ENCODE results near the gene FAF1. TPM values are rescaled to one million over a fixed set of nuclear protein-coding genes. Genes with fewer than 3 reads are reported as not detected.

The FAF1 gene
- total and polyA plus RNA-seq, 2 of the 8 experiments (the other 6 are each of a cell fraction or from before 2014, with no cell fraction given): 10.8 to 65.9 TPM

DNA sequence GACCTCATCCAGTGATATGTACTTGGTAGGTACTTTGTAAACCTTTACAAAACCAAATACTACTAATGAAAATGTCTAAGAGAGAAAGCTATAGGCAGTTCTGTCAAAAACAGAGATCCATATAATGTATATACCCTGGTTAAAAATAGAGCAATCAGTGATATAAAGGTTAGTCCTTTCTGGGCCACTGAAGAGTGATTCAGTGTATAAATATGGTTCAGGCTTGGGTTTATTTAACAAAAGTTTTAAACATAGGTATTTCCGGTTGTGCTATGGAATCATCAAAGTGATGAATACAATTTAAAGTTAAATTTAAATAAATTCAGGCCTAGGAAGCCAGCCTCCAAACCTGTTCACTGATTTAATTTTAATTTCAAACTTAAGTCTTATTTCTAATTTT lies 428.5 kb downstream of the FAF1 start:
- H3K4me2 ChIP-seq (ENCODE audit: insufficient read depth in 1 of 2, low read depth in 2 of 2, low read length in 2 of 2): no peak overlapping the region
- WGBS, 2 experiments (ENCODE audit: extremely low coverage in 1 of 2, insufficient coverage in 1 of 2, insufficient read length in 1 of 2, insufficient replicate concordance in 2 of 2, low coverage in 1 of 2, low lambda C conversion rate in 2 of 2, missing lambda C conversion rate in 1 of 2): 85% methylated on average over 1 of the region's 1 CpG; no CpG with 5 or more reads in 1 of the 2 experiments
- TF ChIP-seq, protein P1, sequence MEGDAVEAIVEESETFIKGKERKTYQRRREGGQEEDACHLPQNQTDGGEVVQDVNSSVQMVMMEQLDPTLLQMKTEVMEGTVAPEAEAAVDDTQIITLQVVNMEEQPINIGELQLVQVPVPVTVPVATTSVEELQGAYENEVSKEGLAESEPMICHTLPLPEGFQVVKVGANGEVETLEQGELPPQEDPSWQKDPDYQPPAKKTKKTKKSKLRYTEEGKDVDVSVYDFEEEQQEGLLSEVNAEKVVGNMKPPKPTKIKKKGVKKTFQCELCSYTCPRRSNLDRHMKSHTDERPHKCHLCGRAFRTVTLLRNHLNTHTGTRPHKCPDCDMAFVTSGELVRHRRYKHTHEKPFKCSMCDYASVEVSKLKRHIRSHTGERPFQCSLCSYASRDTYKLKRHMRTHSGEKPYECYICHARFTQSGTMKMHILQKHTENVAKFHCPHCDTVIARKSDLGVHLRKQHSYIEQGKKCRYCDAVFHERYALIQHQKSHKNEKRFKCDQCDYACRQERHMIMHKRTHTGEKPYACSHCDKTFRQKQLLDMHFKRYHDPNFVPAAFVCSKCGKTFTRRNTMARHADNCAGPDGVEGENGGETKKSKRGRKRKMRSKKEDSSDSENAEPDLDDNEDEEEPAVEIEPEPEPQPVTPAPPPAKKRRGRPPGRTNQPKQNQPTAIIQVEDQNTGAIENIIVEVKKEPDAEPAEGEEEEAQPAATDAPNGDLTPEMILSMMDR (IDR thresholded peaks at IDR 0.05; ENCODE audit: control extremely low read depth in 1 of 3, insufficient read depth in 1 of 3, low read depth in 1 of 3, low read length in 3 of 3): no peak
- TF ChIP-seq PHF8 (conservative IDR thresholded peaks at IDR 0.05; ENCODE audit: low read depth, low read length) (no peak), POU5F1 (IDR thresholded peaks at IDR 0.05; ENCODE audit: low read depth, low read length) (no peak), CTBP2 (IDR thresholded peaks at IDR 0.05; ENCODE audit: borderline replicate concordance, insufficient read depth, insufficient read length, low read length) (no peak), EGR1 (IDR thresholded peaks at IDR 0.05; ENCODE audit: borderline replicate concordance, low read depth, low read length) (no peak), SRF (IDR thresholded peaks at IDR 0.05; ENCODE audit: low read depth, low read length) (no peak), ZNF274 (IDR thresholded peaks at IDR 0.05; ENCODE audit: borderline replicate concordance, extremely low read depth, low read length) (no peak), CBX8 (IDR thresholded peaks at IDR 0.05; ENCODE audit: borderline replicate concordance, low read depth, low read length) (no peak)
- H2AFZ ChIP-seq (ENCODE audit: low read length): no peak overlapping the region
- no peaks in the 10 kb centered on the region for H3K36me3 ChIP-seq (ENCODE audit: control insufficient read depth in 2 of 4, insufficient read depth in 4 of 4, low read length in 3 of 4)
- no peak overlapping the region for H2BK20ac ChIP-seq (ENCODE audit: low read length)
- H2AK5ac ChIP-seq (ENCODE audit: low read depth, low read length): no peak overlapping the region
- no peaks in the 10 kb centered on the region for H3K27me3 ChIP-seq (replicated peaks in 1 of 4; ENCODE audit: control insufficient read depth in 3 of 4, extremely low read depth in 1 of 4, insufficient read depth in 3 of 4, low read length in 3 of 4)
- no peak overlapping the region for H4K8ac ChIP-seq (ENCODE audit: extremely low read depth, insufficient read depth, low read length)
- FAIRE-seq (no peak), DNase-seq (ENCODE audit: low read depth in 1 of 2, low spot score in 2 of 2) (no peak)
- H3K27ac ChIP-seq (ENCODE audit: low read depth, low read length): no peak overlapping the region
- POLR2A ChIA-PET (ENCODE audit: partially characterized antibody): interaction anchor here (0.6 kb wide), 1 partner anchor 416 kb away, joined by 3 read pairs; no protein-coding TSS in a partner anchor
- H3K4ac ChIP-seq (replicated peaks; ENCODE audit: insufficient read length, low read depth, low read length): no peak overlapping the region
- H3K4me1 ChIP-seq (replicated peaks in 1 of 4; ENCODE audit: control insufficient read depth in 3 of 4, insufficient read depth in 4 of 4, low read length in 3 of 4): no peaks in the 10 kb centered on the region
- CTCF ChIA-PET (ENCODE audit: partially characterized antibody): interaction anchor here (0.9 to 1.4 kb wide), 2 partner anchors 56 to 79 kb away, joined by 3 read pairs; no protein-coding TSS in a partner anchor
- H4K20me1 ChIP-seq (replicated peaks in 1 of 2; ENCODE audit: control insufficient read depth in 1 of 2, insufficient read depth in 2 of 2, low read length in 2 of 2): no peaks in the 10 kb centered on the region
- no peak overlapping the region for H3K4me3 ChIP-seq (ENCODE audit: extremely low read depth in 1 of 4, insufficient read depth in 2 of 4, low read depth in 3 of 4, low read length in 4 of 4)
- H2BK15ac ChIP-seq (ENCODE audit: low read length): no peak overlapping the region
- H3K9me3 ChIP-seq (ENCODE audit: insufficient read depth in 2 of 2, low read depth in 1 of 2, low read length in 1 of 2): no peaks in the 10 kb centered on the region
- H3K18ac ChIP-seq (ENCODE audit: extremely low read depth, low read length): no peak overlapping the region
- no peak overlapping the region for H2BK120ac ChIP-seq (replicated peaks; ENCODE audit: low read depth, low read length)
- no peak overlapping the region for H3K56ac ChIP-seq (replicated peaks; ENCODE audit: insufficient read length, low read depth, low read length)
- H3K23ac ChIP-seq (ENCODE audit: insufficient read length): no peak overlapping the region
- H2BK5ac ChIP-seq (ENCODE audit: low read depth, low read length): no peak overlapping the region
- no peak overlapping the region for H4K91ac ChIP-seq (replicated peaks; ENCODE audit: insufficient read length, low read length)
- H3K79me2 ChIP-seq (ENCODE audit: control insufficient read depth in 1 of 2, insufficient read depth in 2 of 2, low read length in 2 of 2): no peaks in the 10 kb centered on the region
- H3K9ac ChIP-seq (replicated peaks in 1 of 4; ENCODE audit: extremely low read depth in 1 of 4, low read depth in 3 of 4, low read length in 3 of 4): no peak overlapping the region
- no peak overlapping the region for H3K14ac ChIP-seq (ENCODE audit: insufficient read length)
- H4K5ac ChIP-seq (ENCODE audit: insufficient read length, low read depth, low read length): no peak overlapping the region
- no peaks in the 10 kb centered on the region for H3K79me1 ChIP-seq (ENCODE audit: low read depth, low read length)
- H2BK12ac ChIP-seq (ENCODE audit: low read depth, low read length): no peak overlapping the region
- H3K23me2 ChIP-seq (ENCODE audit: low read depth, low read length): no peaks in the 10 kb centered on the region

All from H1 (cell line).